ENCODE measurements around the gene HEXB.
A peak's percentile ranks its signal among the peaks of the same experiment; 100 is the strongest.

The HEXB gene

GRCh38 chr5:74640450-74640953 is 44.5 kb upstream of the HEXB start, which contains the start of gene ENC1:
Gene ENC1, minus strand, starts transcription at chr5:74640728. Its CDS starts 4,243 bp downstream, at chr5:74636485.
- DNase-seq (ENCODE audit: low read depth), result peak; percentile 90
- TF ChIP-seq CTCF (conservative IDR thresholded peaks at IDR 0.05; ENCODE audit: low read depth, low read length), result peak; percentile 42
- peak within 1 kb of the TSS; percentile 93 for H3K4me3 ChIP-seq (ENCODE audit: low read depth, low read length)

- DNase-seq (ENCODE audit: low read depth), result peak; percentile 80
- TF ChIP-seq CTCF (conservative IDR thresholded peaks at IDR 0.05; ENCODE audit: low read depth, low read length), result no peak
- H3K4me3 ChIP-seq (ENCODE audit: low read depth, low read length), result peak overlapping the region; percentile 93
These were observed 43.9 kb upstream of the HEXB start for GRCh38 chr5:74640954-74641734.

GRCh38 chr5:74641735-74642542 is 43.1 kb upstream of the HEXB start:
- DNase-seq (ENCODE audit: low read depth), result peak; percentile 93
- peak overlapping the region; percentile 93 for H3K4me3 ChIP-seq (ENCODE audit: low read depth, low read length)
- peak; percentile 80 for TF ChIP-seq CTCF (conservative IDR thresholded peaks at IDR 0.05; ENCODE audit: low read depth, low read length)

- no peak for TF ChIP-seq CTCF (conservative IDR thresholded peaks at IDR 0.05; ENCODE audit: low read depth, low read length)
- no peak for DNase-seq (ENCODE audit: low read depth)
- H3K4me3 ChIP-seq (ENCODE audit: low read depth, low read length), result no peak overlapping the region
These were observed 42.5 kb upstream of the HEXB start for GRCh38 chr5:74642543-74642863.

- no peak overlapping the region for H3K4me3 ChIP-seq (ENCODE audit: low read depth, low read length)
- peak; percentile 95 for DNase-seq (ENCODE audit: low read depth)
- TF ChIP-seq CTCF (conservative IDR thresholded peaks at IDR 0.05; ENCODE audit: low read depth, low read length), result no peak
These were observed 41.9 kb upstream of the HEXB start for GRCh38 chr5:74643111-74643562.

- no peak for DNase-seq (ENCODE audit: low read depth)
- TF ChIP-seq CTCF (conservative IDR thresholded peaks at IDR 0.05; ENCODE audit: low read depth, low read length), result no peak
These were observed 37.9 kb upstream of the HEXB start for GRCh38 chr5:74647096-74647495.

More at GRCh38 chr5:74647096-74647495, 37.9 kb upstream of the HEXB start:
- no peak overlapping the region for H3K4me3 ChIP-seq (ENCODE audit: low read depth, low read length)
